SU-DHL-6 (cell line): ENCODE measurements around the gene MS4A13.
"Not testable (repeated sequence)": the region's sequence is repeated elsewhere in the genome, so short reads cannot be mapped to it uniquely, and the experiment has no call there.

ENCODE experiments used
- H2AFZ ChIP-seq: fragments of 200-600 bp; sonication (generic); 2 replicates; pipeline ENCODE4 v1.6.1; 2014; ENCODE audit warnings: low read depth, mild to moderate bottlenecking, moderate library complexity, mixed read lengths, antibody characterized with exemption, low read length; ENCODE audit not compliant: severe bottlenecking
- H3F3A ChIP-seq: fragments of 200-600 bp; shearing (Covaris generic); 2 replicates; pipeline ENCODE4 v1.6.0; 2016; ENCODE audit warnings: antibody characterized with exemption, mild to moderate bottlenecking; ENCODE audit not compliant: insufficient read depth
- H3K27ac ChIP-seq: fragments of 200-600 bp; sonication (generic); 2 replicates; pipeline ENCODE4 v1.5.1; 2016; ENCODE audit warnings: low read depth, mild to moderate bottlenecking, low read length, moderate library complexity, mixed read lengths
- H3K27me3 ChIP-seq: fragments of 200-600 bp; sonication (generic), shearing (Covaris generic); 2 replicates; pipeline ENCODE4 v1.6.0; 2014; ENCODE audit warnings: mild to moderate bottlenecking, low read length
- H3K36me3 ChIP-seq: fragments of 200-600 bp; sonication (generic); 2 replicates; pipeline ENCODE4 v1.6.1; 2014; ENCODE audit warnings: mild to moderate bottlenecking, low read length, mixed read lengths
- H3K4me2 ChIP-seq: fragments of 300-600, 200-600 bp; shearing (Covaris generic), sonication (generic); 2 replicates; pipeline ENCODE4 v1.6.0; 2014; ENCODE audit warnings: low read length, low read depth, mild to moderate bottlenecking; ENCODE audit not compliant: poor library complexity, severe bottlenecking
- H3K4me3 ChIP-seq: fragments of 200-600 bp; sonication (generic); 2 replicates; pipeline ENCODE4 v1.5.1; 2014; ENCODE audit warnings: antibody characterized with exemption, low read length, mild to moderate bottlenecking, mixed read lengths; ENCODE audit not compliant: insufficient read depth, poor library complexity, severe bottlenecking
- H3K79me2 ChIP-seq: fragments of 200-600 bp; sonication (generic); 2 replicates; pipeline ENCODE4 v1.6.1; 2014; ENCODE audit warnings: mild to moderate bottlenecking, low read length, moderate library complexity; ENCODE audit not compliant: insufficient read depth
- H3K9ac ChIP-seq: fragments of 200-600 bp; sonication (generic); 2 replicates; pipeline ENCODE4 v1.7.0; 2014; ENCODE audit warnings: mild to moderate bottlenecking, low read length
- H3K9me2 ChIP-seq: fragments of 200-600 bp; sonication (generic); replicated peaks from 2 replicates; pipeline ENCODE4 v1.6.1; 2014; ENCODE audit warnings: low read length; ENCODE audit not compliant: insufficient read depth
- H3K9me3 ChIP-seq: fragments of 200-600 bp; sonication (generic); 2 replicates; pipeline ENCODE4 v1.6.1; 2014; ENCODE audit warnings: low read length, mixed read lengths; ENCODE audit not compliant: insufficient read depth
- H4K20me1 ChIP-seq: fragments of 200-600 bp; sonication (generic); 2 replicates; pipeline ENCODE4 v1.6.1; 2014; ENCODE audit warnings: low read depth, mild to moderate bottlenecking, antibody characterized with exemption, low read length, moderate library complexity, mixed read lengths
- CTCF ChIP-seq: fragments of 200-600 bp; sonication (generic); IDR thresholded peaks from one replicate; pipeline ENCODE4 v1.5.1; 2017; ENCODE audit warnings: antibody characterized with exemption, mild to moderate bottlenecking, low read length, moderate library complexity; ENCODE audit not compliant: insufficient read depth, poor library complexity, severe bottlenecking
- EZH2phosphoT487 ChIP-seq: fragments of 200-600 bp; sonication (generic), shearing (Covaris generic); conservative IDR thresholded peaks from 2 replicates; pipeline ENCODE4 v1.6.1; 2018; ENCODE audit warnings: mild to moderate bottlenecking, antibody characterized with exemption, low read length, moderate library complexity, mixed read lengths

MS4A13 gene

DNA sequence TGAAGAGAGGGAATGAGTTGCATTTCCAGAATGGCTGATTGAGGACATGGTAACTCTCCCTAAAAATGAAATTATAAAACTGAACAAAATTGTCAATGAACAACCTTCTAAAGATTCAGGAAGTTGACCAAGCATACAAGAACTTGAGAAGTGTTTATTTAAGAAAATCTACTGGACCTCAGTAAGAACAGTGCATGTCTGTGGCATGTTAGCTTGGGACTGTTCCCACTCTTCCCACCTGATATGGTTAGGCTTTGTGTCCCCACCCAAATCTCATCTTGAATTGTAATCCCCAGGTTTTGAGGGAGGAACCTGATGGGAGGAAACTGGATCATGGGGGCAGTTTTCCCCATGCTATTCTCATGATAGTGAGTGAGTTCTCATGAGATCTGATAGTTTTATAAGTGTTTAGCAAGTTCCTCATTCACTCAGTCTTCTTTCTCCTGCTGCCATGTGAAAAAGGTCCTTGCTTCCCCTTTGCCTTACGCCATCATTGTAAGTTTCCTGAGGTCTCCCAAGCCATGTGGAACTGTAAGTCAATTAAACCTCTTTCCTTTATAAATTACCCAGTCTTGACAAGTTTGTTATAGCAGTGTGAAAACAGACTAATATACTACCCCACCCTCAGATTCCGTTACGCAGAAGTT is 15.4 kb downstream of the MS4A13 start:
- Histone ChIP-seq H2AFZ (no peak overlapping the region), H3K79me2 (no peaks in the 10 kb centered on the region), H4K20me1 (no peaks in the 10 kb centered on the region), H3K36me3 (no peaks in the 10 kb centered on the region), H3K27ac (no peak overlapping the region), H3F3A (no peaks in the 10 kb centered on the region), H3K4me2 (no peak overlapping the region), H3K9ac (no peak overlapping the region), H3K9me2 (no peaks in the 10 kb centered on the region), H3K27me3 (no peaks in the 10 kb centered on the region), H3K4me3 (no peak overlapping the region), H3K9me3 (no peaks in the 10 kb centered on the region)
- TF ChIP-seq CTCF: no peak
- no peak for TF ChIP-seq EZH2phosphoT487

DNA sequence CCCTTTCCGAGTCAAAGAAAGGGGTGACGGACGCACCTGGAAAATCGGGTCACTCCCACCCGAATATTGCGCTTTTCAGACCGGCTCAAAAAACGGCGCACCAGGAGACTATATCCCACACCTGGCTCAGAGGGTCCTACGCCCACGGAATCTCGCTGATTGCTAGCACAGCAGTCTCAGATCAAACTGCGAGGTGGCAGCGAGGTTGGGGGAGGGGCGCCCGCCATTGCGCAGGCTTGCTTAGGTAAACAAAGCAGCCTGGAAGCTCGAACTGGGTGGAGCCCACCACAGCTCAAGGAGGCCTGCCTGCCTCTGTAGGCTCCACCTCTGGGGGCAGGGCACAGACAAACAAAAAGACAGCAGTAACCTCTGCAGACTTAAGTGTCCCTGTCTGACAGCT is 17.2 kb downstream of the MS4A13 start:
- H3K36me3 ChIP-seq, H3K27ac ChIP-seq, H3K79me2 ChIP-seq, H3F3A ChIP-seq, H3K9me2 ChIP-seq, H3K9ac ChIP-seq, H3K4me3 ChIP-seq, H3K4me2 ChIP-seq, H3K27me3 ChIP-seq, H2AFZ ChIP-seq, H4K20me1 ChIP-seq, H3K9me3 ChIP-seq: not testable (repeated sequence)

DNA sequence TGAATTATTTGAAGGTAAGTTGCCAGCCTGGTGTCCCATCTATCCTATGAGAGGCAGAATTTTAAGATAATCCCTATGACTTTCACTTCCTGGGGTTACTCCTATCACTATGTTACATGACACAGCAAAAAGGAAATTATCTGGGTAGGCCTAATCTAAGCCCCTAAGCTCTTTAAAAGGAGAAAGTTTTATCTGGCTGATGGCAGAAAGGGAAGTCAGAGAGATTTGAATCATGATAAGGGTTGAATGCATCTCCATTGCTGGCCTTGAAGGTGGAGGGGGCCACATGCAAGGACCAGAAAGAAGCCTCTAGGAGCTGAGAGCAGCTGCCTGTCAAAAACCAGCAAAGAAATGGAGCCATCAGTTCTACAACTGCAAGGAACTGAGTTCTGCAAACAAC is 23.4 kb downstream of the MS4A13 start:
- H3F3A ChIP-seq, H3K79me2 ChIP-seq, H3K27ac ChIP-seq, H4K20me1 ChIP-seq, H3K36me3 ChIP-seq, H3K9ac ChIP-seq, H3K9me3 ChIP-seq, H3K4me2 ChIP-seq, H3K27me3 ChIP-seq, H2AFZ ChIP-seq, H3K9me2 ChIP-seq, H3K4me3 ChIP-seq: not testable (repeated sequence)

DNA sequence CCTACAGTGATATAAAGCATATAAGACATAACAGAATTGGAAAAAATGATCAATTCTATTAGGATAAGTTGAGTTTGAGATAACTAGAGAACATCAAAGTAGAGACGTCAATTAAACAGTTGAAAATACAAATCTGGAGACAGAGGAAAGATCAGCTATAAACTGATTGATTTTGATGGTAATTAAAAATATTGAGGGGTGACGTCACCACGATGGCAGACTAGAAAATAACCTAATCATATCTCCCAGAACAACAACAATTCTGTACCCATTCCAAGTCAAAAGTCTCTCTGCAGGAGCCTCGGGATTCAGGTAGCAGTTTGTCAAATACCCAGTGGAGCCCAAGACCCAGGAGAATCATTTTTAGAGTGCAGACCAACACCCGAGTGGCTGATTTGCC is 28.9 kb downstream of the MS4A13 start:
- no peaks in the 10 kb centered on the region for H3K9me2 ChIP-seq
- no peaks in the 10 kb centered on the region for H3K27me3 ChIP-seq
- H3K79me2 ChIP-seq: no peaks in the 10 kb centered on the region
- TF ChIP-seq CTCF (no peak), EZH2phosphoT487 (no peak)
- no peak overlapping the region for H3K4me3 ChIP-seq
- H3K9me3 ChIP-seq: no peaks in the 10 kb centered on the region
- no peaks in the 10 kb centered on the region for H4K20me1 ChIP-seq
- no peaks in the 10 kb centered on the region for H3K36me3 ChIP-seq
- no peak overlapping the region for H3K27ac ChIP-seq
- H3K9ac ChIP-seq: no peak overlapping the region
- H3F3A ChIP-seq: no peaks in the 10 kb centered on the region
- H2AFZ ChIP-seq: no peak overlapping the region
- no peak overlapping the region for H3K4me2 ChIP-seq
